Transverse colon (tissue), 4 donors: ENCODE measurements around the gene PGM2.

ENCODE experiments used
- CTCF ChIP-seq, 5 experiments: fragments of 200-600 bp in 3 of 5; fragments of 450-650 bp in 2 of 5; sonication (generic) in 3 of 5; IDR thresholded peaks; 1 replicate in 2 of 5; 2 replicates in 3 of 5; pipeline ENCODE4 v1.5.1; 2016 to 2017; ENCODE audit warnings: antibody characterized with exemption in 5 of 5, inconsistent platforms in 3 of 5, mild to moderate bottlenecking in 2 of 5, moderate library complexity in 1 of 5
- POLR2AphosphoS5 ChIP-seq, 3 donors: sonication (generic); formaldehyde crosslinking; IDR thresholded peaks; one replicate each; pipeline ENCODE4 v1.6.1; 2016; ENCODE audit warnings: antibody characterized with exemption in 3 of 3

GRCh38 chr4:37836274-37836673 is 9.8 kb downstream of the PGM2 start:
- TF ChIP-seq CTCF (IDR thresholded peaks at IDR 0.05) (no peak), POLR2AphosphoS5 (IDR thresholded peaks at IDR 0.05) (no peak)
